Right lobe of liver (tissue), 4 donors: ENCODE measurements around the gene SUSD2.

Source experiments
- CTCF ChIP-seq, 4 donors: fragments of 200-600 bp in 3 of 4; fragments of 450-650 bp in 1 of 4; IDR thresholded peaks; one replicate each; pipeline versions ENCODE4 v1.5.1 to v1.8.0; 2016 to 2022; ENCODE audit warnings: antibody characterized with exemption in 4 of 4, mild to moderate bottlenecking in 2 of 4
- POLR2A ChIP-seq: fragments of 450-650 bp; IDR thresholded peaks from one replicate; pipeline ENCODE4 v1.6.1; 2017; ENCODE audit warnings: antibody characterized with exemption, mild to moderate bottlenecking
- donor health status: DM: no; HTN: no; CAD: no.
- donor health status: DM: no; HTN: no; CAD: no.
- donor health status: DM: no; HTN: yes; CAD: no.

GRCh38 chr22:24176040-24176439, 5.2 kb upstream of the SUSD2 start:
- TF ChIP-seq CTCF (IDR thresholded peaks at IDR 0.05), result no peak
- no peak for TF ChIP-seq POLR2A
